GM23338 (cell line): ENCODE data around the gene SSR3.

ENCODE experiments used
- CREB1 ChIP-seq: fragments of 250-450 bp; sonication (Bioruptor Pico); IDR thresholded peaks from 2 replicates; pipeline ENCODE4 v1.5.0; 2020; ENCODE audit warnings: low read depth, mild to moderate bottlenecking, moderate library complexity
- EZH2 ChIP-seq: fragments of 200-600 bp; sonication (generic); IDR thresholded peaks from one replicate; pipeline ENCODE4 v1.8.0; 2017; ENCODE audit warnings: antibody characterized with exemption, mild to moderate bottlenecking, low read depth; ENCODE audit not compliant: unreplicated experiment
- EZH2phosphoT487 ChIP-seq: fragments of 200-600 bp; sonication (generic); IDR thresholded peaks from one replicate; pipeline ENCODE4 v1.8.1; 2018; ENCODE audit warnings: antibody characterized with exemption; ENCODE audit not compliant: unreplicated experiment
- POLR2AphosphoS5 ChIP-seq: IDR thresholded peaks from 2 replicates; pipeline ENCODE4 v1.6.1; 2016; ENCODE audit warnings: antibody characterized with exemption, low read depth
- REST ChIP-seq: IDR thresholded peaks from one replicate; pipeline ENCODE4 v1.6.1; 2018; ENCODE audit warnings: antibody characterized with exemption; ENCODE audit not compliant: unreplicated experiment
- STAT1 ChIP-seq: IDR thresholded peaks from one replicate; pipeline ENCODE4 v1.6.1; 2016; ENCODE audit warnings: antibody characterized with exemption; ENCODE audit not compliant: unreplicated experiment
- ZNF114 ChIP-seq: fragments of 250-450 bp; sonication (Bioruptor Pico); IDR thresholded peaks from 2 replicates; pipeline ENCODE4 v1.5.0; 2020; ENCODE audit warnings: mild to moderate bottlenecking, moderate library complexity
- ZNF331 ChIP-seq: fragments of 250-450 bp; sonication (Bioruptor Pico); IDR thresholded peaks from 2 replicates; pipeline ENCODE4 v1.5.0; 2020; ENCODE audit warnings: low read depth, mild to moderate bottlenecking, moderate library complexity
- TF ChIP-seq, protein P1 (sequence below), 2 experiments: fragments of 200-600 bp in 1 of 2; sonication (generic) in 1 of 2; conservative IDR thresholded peaks; 2 replicates each; pipeline versions ENCODE4 v1.5.1 to v1.6.1; 2016 to 2017; ENCODE audit warnings: antibody characterized with exemption in 2 of 2, low read depth in 2 of 2, mild to moderate bottlenecking in 2 of 2, moderate library complexity in 1 of 2

GRCh38 chr3:156516961-156517360 lies 38.0 kb downstream of the SSR3 start:
- TF ChIP-seq, protein P1, sequence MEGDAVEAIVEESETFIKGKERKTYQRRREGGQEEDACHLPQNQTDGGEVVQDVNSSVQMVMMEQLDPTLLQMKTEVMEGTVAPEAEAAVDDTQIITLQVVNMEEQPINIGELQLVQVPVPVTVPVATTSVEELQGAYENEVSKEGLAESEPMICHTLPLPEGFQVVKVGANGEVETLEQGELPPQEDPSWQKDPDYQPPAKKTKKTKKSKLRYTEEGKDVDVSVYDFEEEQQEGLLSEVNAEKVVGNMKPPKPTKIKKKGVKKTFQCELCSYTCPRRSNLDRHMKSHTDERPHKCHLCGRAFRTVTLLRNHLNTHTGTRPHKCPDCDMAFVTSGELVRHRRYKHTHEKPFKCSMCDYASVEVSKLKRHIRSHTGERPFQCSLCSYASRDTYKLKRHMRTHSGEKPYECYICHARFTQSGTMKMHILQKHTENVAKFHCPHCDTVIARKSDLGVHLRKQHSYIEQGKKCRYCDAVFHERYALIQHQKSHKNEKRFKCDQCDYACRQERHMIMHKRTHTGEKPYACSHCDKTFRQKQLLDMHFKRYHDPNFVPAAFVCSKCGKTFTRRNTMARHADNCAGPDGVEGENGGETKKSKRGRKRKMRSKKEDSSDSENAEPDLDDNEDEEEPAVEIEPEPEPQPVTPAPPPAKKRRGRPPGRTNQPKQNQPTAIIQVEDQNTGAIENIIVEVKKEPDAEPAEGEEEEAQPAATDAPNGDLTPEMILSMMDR (conservative IDR thresholded peaks at IDR 0.05; ENCODE audit: low read depth in 2 of 2) = no peak
- TF ChIP-seq EZH2 = no peak
- no peak for TF ChIP-seq EZH2phosphoT487
- TF ChIP-seq POLR2AphosphoS5 = no peak
- no peak for TF ChIP-seq REST
- no peak for TF ChIP-seq ZNF331 (CRISPR knock-in tag)
- TF ChIP-seq STAT1 = no peak
- no peak for TF ChIP-seq CREB1
- TF ChIP-seq ZNF114 = no peak
